Gastrocnemius medialis (tissue), 4 donors: ENCODE data around the gene SEC14L5. TPM values are rescaled to one million over a fixed set of nuclear protein-coding genes. Genes with fewer than 3 reads are reported as not detected.

Experiments
- ATAC-seq, 2 donors: fragments of 150-250 bp; one replicate each; pipeline ENCODE4 v1.9.1; 2016
- DNase-seq, 2 donors: peaks; one replicate each; pipeline ENCODE4 v3.0.0-alpha.2; 2019
- H3K27ac ChIP-seq, 4 donors: fragments of 200-600 bp; sonication (generic); 1 replicate in 1 of 4; 2 replicates in 3 of 4; pipeline ENCODE4 v1.5.1; 2016 to 2018; ENCODE audit warnings: mild to moderate bottlenecking in 2 of 4, moderate library complexity in 1 of 4
- H3K27me3 ChIP-seq, 3 donors: fragments of 200-600 bp; sonication (generic) in 2 of 3; 1 replicate in 1 of 3; 2 replicates in 2 of 3; pipeline versions ENCODE4 v1.5.1 to v1.6.0; 2016 to 2019; ENCODE audit warnings: mild to moderate bottlenecking in 1 of 3, moderate library complexity in 1 of 3
- H3K36me3 ChIP-seq, 2 donors: fragments of 200-600 bp; sonication (generic) in 1 of 2; one replicate each; pipeline ENCODE4 v1.5.1; 2017 to 2018
- H3K4me1 ChIP-seq, 2 donors: fragments of 200-600 bp; sonication (generic) in 1 of 2; one replicate each; pipeline ENCODE4 v1.5.1; 2016 to 2017; ENCODE audit warnings: mild to moderate bottlenecking in 2 of 2
- H3K4me3 ChIP-seq, 4 donors: fragments of 200-600 bp; sonication (generic) in 3 of 4; 1 replicate in 1 of 4; 2 replicates in 3 of 4; pipeline ENCODE4 v1.5.1; 2016 to 2019; ENCODE audit warnings: mild to moderate bottlenecking in 2 of 4
- H3K9me3 ChIP-seq, 3 donors: fragments of 200-600 bp; sonication (generic) in 2 of 3; 1 replicate in 1 of 3; 2 replicates in 2 of 3; pipeline ENCODE4 v1.5.1; 2016 to 2019
- CTCF ChIP-seq, 5 experiments: fragments of 450-650 bp in 3 of 5; fragments of 200-600 bp in 2 of 5; sonication (generic) in 2 of 5; IDR thresholded peaks in 4 of 5; conservative IDR thresholded peaks in 1 of 5; 1 replicate in 4 of 5; 2 replicates in 1 of 5; pipeline ENCODE4 v1.5.1; 2016 to 2019; ENCODE audit warnings: antibody characterized with exemption in 5 of 5, mild to moderate bottlenecking in 3 of 5, moderate library complexity in 3 of 5
- POLR2A ChIP-seq, 2 donors: fragments of 450-650 bp; IDR thresholded peaks; one replicate each; pipeline ENCODE4 v1.6.1; 2017; ENCODE audit warnings: antibody characterized with exemption in 2 of 2, mild to moderate bottlenecking in 2 of 2, moderate library complexity in 2 of 2
- in situ Hi-C, 4 donors: fragments of 200-750 bp; cut with MboI; loops; one replicate each; pipeline versions ENCODE4 v1.15.0 to v1.8.0; 2017; ENCODE audit warnings: low sequenced_read_pairs in 4 of 4
- intact Hi-C: fragments of 100-400 bp; cut with DNase I; formaldehyde crosslinking; loops from one replicate; pipeline ENCODE4 v1.15.1; 2023; ENCODE audit warnings: low total_unique reads
- total RNA-seq, 4 donors: library from RNA; depleted of rRNA; stranded (reverse); fragments of >200 nt; gene quantifications; one replicate each; pipeline versions ENCODE4 v1.1.0 to v1.2.3, GENCODE V29; 2016

The SEC14L5 gene
- total RNA-seq, 4 donors from 2014 or later: 0.85 to 5.8 (median 1.5) TPM

GRCh38 chr16:5064915-5065314 lies 106.8 kb downstream of the SEC14L5 start:
- H3K27ac ChIP-seq: no peak overlapping the region
- intact Hi-C loops: no loop called here
- H3K36me3 ChIP-seq: no peaks in the 10 kb centered on the region
- in situ Hi-C loops: no loop called here
- TF ChIP-seq POLR2A (IDR thresholded peaks at IDR 0.05) (no peak), CTCF (IDR thresholded peaks at IDR 0.05 in 4 of 5, conservative IDR thresholded peaks at IDR 0.05 in 1 of 5) (no peak)
- ATAC-seq (no peak), DNase-seq (no peak)
- H3K4me3 ChIP-seq: no peak overlapping the region
- H3K27me3 ChIP-seq: no peaks in the 10 kb centered on the region
- no peaks in the 10 kb centered on the region for H3K4me1 ChIP-seq
- no peaks in the 10 kb centered on the region for H3K9me3 ChIP-seq

- TF ChIP-seq POLR2A (IDR thresholded peaks at IDR 0.05) (no peak), CTCF (IDR thresholded peaks at IDR 0.05 in 4 of 5, conservative IDR thresholded peaks at IDR 0.05 in 1 of 5) (no peak)
- in situ Hi-C loops (no loop called here), intact Hi-C loops (no loop called here)
- Histone ChIP-seq H3K36me3 (no peaks in the 10 kb centered on the region), H3K9me3 (no peaks in the 10 kb centered on the region), H3K27me3 (no peaks in the 10 kb centered on the region), H3K4me1 (no peaks in the 10 kb centered on the region), H3K27ac (no peak overlapping the region), H3K4me3 (no peak overlapping the region)
- DNase-seq (no peak), ATAC-seq (no peak)
These were observed 107.2 kb downstream of the SEC14L5 start for GRCh38 chr16:5065326-5065725.

- no peak within 1 kb of the TSS for H3K4me3 ChIP-seq
- no peaks in the 10 kb centered on the region for H3K9me3 ChIP-seq
- TF ChIP-seq CTCF (IDR thresholded peaks at IDR 0.05 in 4 of 5, conservative IDR thresholded peaks at IDR 0.05 in 1 of 5) (no peak), POLR2A (IDR thresholded peaks at IDR 0.05) (no peak)
- no peak within 1 kb of the TSS for H3K27ac ChIP-seq
- no peak for ATAC-seq
- intact Hi-C loops (no loop called here), in situ Hi-C loops (no loop called here)
- no peak for DNase-seq
- no peaks in the 10 kb centered on the region for H3K27me3 ChIP-seq
- no peaks in the 10 kb centered on the region for H3K4me1 ChIP-seq
- H3K36me3 ChIP-seq: no peaks in the 10 kb centered on the region
These were observed 107.7 kb downstream of the SEC14L5 start, which contains the start of gene C16orf89 for GRCh38 chr16:5065813-5066212. Gene C16orf89 (minus strand): TSS chr16:5065956. CDS start chr16:5065908, 48 bp downstream.

- H3K27ac ChIP-seq: no peak overlapping the region
- in situ Hi-C loops (no loop called here), intact Hi-C loops (no loop called here)
- DNase-seq: no peak
- H3K36me3 ChIP-seq: no peaks in the 10 kb centered on the region
- peaks cover 0 to 5% of the 10 kb centered on the region in 2 donors for H3K4me1 ChIP-seq
- no peak overlapping the region for H3K4me3 ChIP-seq
- H3K9me3 ChIP-seq: no peaks in the 10 kb centered on the region
- no peak for TF ChIP-seq CTCF (IDR thresholded peaks at IDR 0.05 in 4 of 5, conservative IDR thresholded peaks at IDR 0.05 in 1 of 5)
- no peak for TF ChIP-seq POLR2A (IDR thresholded peaks at IDR 0.05)
- no peak for ATAC-seq
- H3K27me3 ChIP-seq: no peaks in the 10 kb centered on the region
These were observed 108.4 kb downstream of the SEC14L5 start for GRCh38 chr16:5066511-5066910.

Other genes starting within 250 kb of the SEC14L5 start
- 10 to 100 TPM in 1 of 4 donors, 1 to 10 TPM in 3; 6.7 to 16.6 (median 9.0) TPM for gene ANKS3, start 224.1 kb upstream of the SEC14L5 start, total RNA-seq
- gene DNAAF8, start 223.8 kb upstream of the SEC14L5 start, total RNA-seq: 1 to 10 TPM in 2 of 4 donors, under 1 TPM in 2; 0.44 to 1.2 (median 0.91) TPM
- gene ZNF500, start 191.2 kb upstream of the SEC14L5 start, total RNA-seq: 1 to 10 TPM; 6.3 to 7.3 (median 6.9) TPM
- not detected for gene SEPTIN12, start 170.0 kb upstream of the SEC14L5 start, total RNA-seq
- gene SMIM22, start 163.0 kb upstream of the SEC14L5 start, total RNA-seq: not detected
- gene ROGDI, start 155.7 kb upstream of the SEC14L5 start, total RNA-seq: 10 to 100 TPM; 11.6 to 31.1 (median 26.0) TPM
- gene GLYR1, start 111.0 kb upstream of the SEC14L5 start, total RNA-seq: 10 to 100 TPM; 39.4 to 56.7 (median 53.0) TPM
- 10 to 100 TPM; 25.3 to 33.4 (median 28.2) TPM for gene UBN1, start 110.8 kb upstream of the SEC14L5 start, total RNA-seq
- gene PPL, start 21.2 kb upstream of the SEC14L5 start, total RNA-seq: 10 to 100 TPM; 12.8 to 23.1 (median 18.3) TPM
- 10 to 100 TPM; 15.1 to 27.5 (median 27.4) TPM for gene NAGPA, start 75.6 kb downstream of the SEC14L5 start, total RNA-seq
- not detected for gene C16orf89, start 107.6 kb downstream of the SEC14L5 start, total RNA-seq
- gene ALG1, start 113.5 kb downstream of the SEC14L5 start, total RNA-seq: 10 to 100 TPM in 2 of 4 donors, 1 to 10 TPM in 2; 4.8 to 17.1 (median 9.7) TPM
- 10 to 100 TPM in 3 of 4 donors, 1 to 10 TPM in 1; 10.0 to 17.1 (median 12.4) TPM for gene EEF2KMT, start 139.5 kb downstream of the SEC14L5 start, total RNA-seq